ENCODE measurements around the gene ARF1. TPM values are rescaled to one million over a fixed set of nuclear protein-coding genes. Genes with fewer than 3 reads are reported as not detected.

Gene ARF1
- polyA plus RNA-seq, 1 donor (not counting 4 experiments of a cell fraction or from before 2014, with no cell fraction given) = 295 TPM

DNA sequence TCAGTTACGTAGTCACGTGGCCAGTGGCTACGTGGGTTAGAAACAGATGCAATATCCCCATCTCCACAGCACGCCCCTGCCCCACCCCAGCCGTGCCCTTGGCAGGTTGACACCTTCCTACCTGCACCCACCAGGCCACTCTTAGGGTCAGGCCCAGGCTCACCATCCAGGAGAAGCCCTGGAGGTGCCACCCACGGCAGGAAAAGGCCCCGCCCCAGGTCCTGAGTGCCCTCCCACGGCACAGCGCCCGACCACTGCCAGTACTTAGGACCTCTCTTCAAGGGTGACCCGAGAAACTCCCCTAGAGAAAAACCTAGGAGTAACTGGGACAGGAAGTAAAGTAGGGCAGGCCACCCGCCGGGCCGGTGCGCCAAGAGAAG lies 19.1 kb downstream of the ARF1 start:
- Histone ChIP-seq H3K4me2 (ENCODE audit: control insufficient read depth, extremely low read depth, insufficient read depth, low read depth, low read length) (peak overlapping the region; percentile 80), H4K20me1 (ENCODE audit: control insufficient read depth, extremely low read depth, insufficient read depth, low read length) (peaks cover 29% of the 10 kb centered on the region), H3K27me3 (ENCODE audit: control insufficient read depth, extremely low read depth, insufficient read depth, low read length) (no peaks in the 10 kb centered on the region), H3K79me2 (ENCODE audit: control insufficient read depth, insufficient read depth, low read length) (peaks cover 50% of the 10 kb centered on the region), H3K36me3 (ENCODE audit: control insufficient read depth in 2 of 2, extremely low read depth in 1 of 2, insufficient read depth in 2 of 2, low read length in 2 of 2) (peaks cover 26 to 33% of the 10 kb centered on the region in 2 experiments), H3K4me1 (ENCODE audit: control insufficient read depth, extremely low read depth, insufficient read depth, low read length) (peaks cover 5% of the 10 kb centered on the region), H3K27ac (ENCODE audit: control insufficient read depth, insufficient read depth, low read length) (no peak overlapping the region), H2AFZ (ENCODE audit: control insufficient read depth, low read length) (no peak overlapping the region), H3K9me3 (ENCODE audit: control insufficient read depth, low read depth, low read length) (no peaks in the 10 kb centered on the region), H3K9me1 (ENCODE audit: control insufficient read depth, extremely low read depth, insufficient read depth, low read length) (peaks cover 2% of the 10 kb centered on the region), H3K9ac (ENCODE audit: control insufficient read depth, extremely low read depth, insufficient read depth, low read length) (peak overlapping the region; percentile 79), H3K4me3 (ENCODE audit: control insufficient read depth in 2 of 3, extremely low read depth in 1 of 3, insufficient read depth in 2 of 3, low read depth in 1 of 3, low read length in 3 of 3) (peak overlapping the region; percentile 72 to 87 (median 75))
- DNase-seq (ENCODE audit: low read depth, low spot score) (no peak), FAIRE-seq (no peak)
- TF ChIP-seq, protein P1, sequence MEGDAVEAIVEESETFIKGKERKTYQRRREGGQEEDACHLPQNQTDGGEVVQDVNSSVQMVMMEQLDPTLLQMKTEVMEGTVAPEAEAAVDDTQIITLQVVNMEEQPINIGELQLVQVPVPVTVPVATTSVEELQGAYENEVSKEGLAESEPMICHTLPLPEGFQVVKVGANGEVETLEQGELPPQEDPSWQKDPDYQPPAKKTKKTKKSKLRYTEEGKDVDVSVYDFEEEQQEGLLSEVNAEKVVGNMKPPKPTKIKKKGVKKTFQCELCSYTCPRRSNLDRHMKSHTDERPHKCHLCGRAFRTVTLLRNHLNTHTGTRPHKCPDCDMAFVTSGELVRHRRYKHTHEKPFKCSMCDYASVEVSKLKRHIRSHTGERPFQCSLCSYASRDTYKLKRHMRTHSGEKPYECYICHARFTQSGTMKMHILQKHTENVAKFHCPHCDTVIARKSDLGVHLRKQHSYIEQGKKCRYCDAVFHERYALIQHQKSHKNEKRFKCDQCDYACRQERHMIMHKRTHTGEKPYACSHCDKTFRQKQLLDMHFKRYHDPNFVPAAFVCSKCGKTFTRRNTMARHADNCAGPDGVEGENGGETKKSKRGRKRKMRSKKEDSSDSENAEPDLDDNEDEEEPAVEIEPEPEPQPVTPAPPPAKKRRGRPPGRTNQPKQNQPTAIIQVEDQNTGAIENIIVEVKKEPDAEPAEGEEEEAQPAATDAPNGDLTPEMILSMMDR (optimal IDR thresholded peaks at IDR 0.05 in 1 of 3, IDR thresholded peaks at IDR 0.05 in 1 of 3, conservative IDR thresholded peaks at IDR 0.05 in 1 of 3; ENCODE audit: extremely low read depth in 1 of 3, insufficient read depth in 2 of 3, low read length in 3 of 3) = no peak
- no peak for TF ChIP-seq EZH2 (IDR thresholded peaks at IDR 0.05; ENCODE audit: low read length)
- dilution Hi-C loops (cut with MboI; ENCODE audit: extremely low pct_ligation_motif_present, low sequenced_read_pairs) = no loop called here

DNA sequence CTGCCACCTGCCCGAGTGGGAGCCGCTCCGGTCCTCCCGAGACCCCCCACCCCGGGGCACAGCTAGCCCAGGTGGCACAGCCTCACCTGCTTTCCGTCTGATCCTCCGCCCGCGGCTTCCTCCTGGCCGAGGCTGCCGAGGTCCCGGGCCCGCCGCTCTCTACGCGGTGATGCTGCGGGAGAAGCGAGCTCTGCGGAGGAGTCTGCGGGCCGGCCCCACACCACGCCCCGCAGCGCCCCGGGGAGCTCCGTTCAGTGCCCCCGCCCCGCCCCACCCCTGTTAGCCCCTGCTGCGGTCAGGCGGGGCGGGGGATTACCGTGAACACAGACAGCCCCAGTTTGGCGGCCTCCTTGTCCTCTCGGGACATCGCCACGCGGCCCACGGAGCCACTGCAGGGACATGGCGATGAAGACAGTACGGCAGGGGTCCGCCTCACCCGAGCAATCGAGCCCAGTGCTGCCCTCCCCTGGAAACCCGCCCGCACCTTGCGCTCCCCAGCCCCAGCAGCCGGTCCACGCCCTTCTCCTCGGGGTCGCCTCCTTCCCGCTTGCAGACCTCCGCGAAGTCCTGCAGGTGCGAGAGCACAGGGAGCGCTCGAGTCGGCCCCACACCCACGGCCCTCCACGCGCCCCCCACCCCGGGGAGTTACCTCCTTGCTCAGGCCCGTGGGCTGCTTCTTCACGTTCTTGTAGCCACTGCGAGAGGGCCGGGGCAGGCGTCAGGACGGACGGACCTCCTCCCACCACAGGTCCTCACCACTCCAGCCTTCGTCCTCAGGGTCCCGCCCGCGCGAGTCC lies 19.7 kb downstream of the ARF1 start:
- peaks cover 25% of the 10 kb centered on the region for H4K20me1 ChIP-seq (ENCODE audit: control insufficient read depth, extremely low read depth, insufficient read depth, low read length)
- peak overlapping the region; percentile 22 for H2AFZ ChIP-seq (ENCODE audit: control insufficient read depth, low read length)
- dilution Hi-C loops (cut with MboI; ENCODE audit: extremely low pct_ligation_motif_present, low sequenced_read_pairs) = no loop called here

More for the DNA sequence above, 19.7 kb downstream of the ARF1 start:
- Histone ChIP-seq H3K4me1 (ENCODE audit: control insufficient read depth, extremely low read depth, insufficient read depth, low read length) (peaks cover 5% of the 10 kb centered on the region), H3K27ac (ENCODE audit: control insufficient read depth, insufficient read depth, low read length) (peak overlapping the region; percentile 14), H3K4me2 (ENCODE audit: control insufficient read depth, extremely low read depth, insufficient read depth, low read depth, low read length) (peak overlapping the region; percentile 80), H3K9me3 (ENCODE audit: control insufficient read depth, low read depth, low read length) (no peaks in the 10 kb centered on the region), H3K27me3 (ENCODE audit: control insufficient read depth, extremely low read depth, insufficient read depth, low read length) (no peaks in the 10 kb centered on the region), H3K79me2 (ENCODE audit: control insufficient read depth, insufficient read depth, low read length) (peaks cover 44% of the 10 kb centered on the region), H3K9me1 (ENCODE audit: control insufficient read depth, extremely low read depth, insufficient read depth, low read length) (peaks cover 2% of the 10 kb centered on the region), H3K9ac (ENCODE audit: control insufficient read depth, extremely low read depth, insufficient read depth, low read length) (peak overlapping the region; percentile 79), H3K4me3 (ENCODE audit: control insufficient read depth in 2 of 3, extremely low read depth in 1 of 3, insufficient read depth in 2 of 3, low read depth in 1 of 3, low read length in 3 of 3) (peak overlapping the region; percentile 72 to 87 (median 75)), H3K36me3 (ENCODE audit: control insufficient read depth in 2 of 2, extremely low read depth in 1 of 2, insufficient read depth in 2 of 2, low read length in 2 of 2) (peaks cover 26 to 30% of the 10 kb centered on the region in 2 experiments)
- FAIRE-seq = no peak
- TF ChIP-seq, protein P1 (optimal IDR thresholded peaks at IDR 0.05 in 1 of 3, IDR thresholded peaks at IDR 0.05 in 1 of 3, conservative IDR thresholded peaks at IDR 0.05 in 1 of 3; ENCODE audit: extremely low read depth in 1 of 3, insufficient read depth in 2 of 3, low read length in 3 of 3) = peak; percentile 11 to 68 (median 52)
- no peak for TF ChIP-seq EZH2 (IDR thresholded peaks at IDR 0.05; ENCODE audit: low read length)
- DNase-seq (ENCODE audit: low read depth, low spot score) = no peak

Measured in keratinocyte (primary cell).